Esophagus muscularis mucosa (tissue), 4 donors: ENCODE measurements around the gene HTRA2. TPM values are rescaled to one million over a fixed set of nuclear protein-coding genes. Genes with fewer than 3 reads are reported as not detected.

Source experiments
- DNase-seq: peaks from one replicate; pipeline ENCODE4 v3.0.0-alpha.2; 2017; ENCODE audit errors: extremely low spot score
- H3K27ac ChIP-seq, 4 donors: fragments of 200-600 bp; sonication (generic); replicated peaks in 1 of 4; 1 replicate in 3 of 4; 2 replicates in 1 of 4; pipeline ENCODE4 v1.5.1; 2016 to 2019; ENCODE audit warnings: mild to moderate bottlenecking in 1 of 4
- H3K27me3 ChIP-seq, 4 donors: fragments of 200-600 bp; sonication (generic); one replicate each; pipeline versions ENCODE4 v1.5.1 to v1.6.0; 2016 to 2019
- H3K36me3 ChIP-seq, 4 donors: fragments of 200-600 bp; sonication (generic); one replicate each; pipeline ENCODE4 v1.5.1; 2016 to 2019
- H3K4me1 ChIP-seq, 4 donors: fragments of 200-600 bp; sonication (generic); one replicate each; pipeline ENCODE4 v1.5.1; 2016 to 2019
- H3K4me3 ChIP-seq, 4 donors: fragments of 200-600 bp; sonication (generic); 1 replicate in 2 of 4; 2 replicates in 2 of 4; pipeline ENCODE4 v1.5.1; 2016 to 2019; ENCODE audit warnings: mild to moderate bottlenecking in 4 of 4, moderate library complexity in 1 of 4
- H3K9me3 ChIP-seq, 4 donors: fragments of 200-600 bp; sonication (generic); 1 replicate in 3 of 4; 2 replicates in 1 of 4; pipeline ENCODE4 v1.5.1; 2016 to 2019
- CTCF ChIP-seq, 3 experiments: fragments of 200-600 bp in 2 of 3; fragments of 450-650 bp in 1 of 3; sonication (generic) in 2 of 3; IDR thresholded peaks; one replicate each; pipeline ENCODE4 v1.5.1; 2017 to 2019; ENCODE audit warnings: antibody characterized with exemption in 3 of 3, mild to moderate bottlenecking in 2 of 3, moderate library complexity in 1 of 3
- EP300 ChIP-seq: sonication (generic); formaldehyde crosslinking; IDR thresholded peaks from one replicate; pipeline ENCODE4 v1.6.1; 2017; ENCODE audit warnings: antibody characterized with exemption
- POLR2A ChIP-seq: fragments of 450-650 bp; IDR thresholded peaks from one replicate; pipeline ENCODE4 v1.6.1; 2017; ENCODE audit warnings: antibody characterized with exemption, moderate library complexity, mild to moderate bottlenecking, low read depth
- POLR2AphosphoS5 ChIP-seq, 2 donors: sonication (generic); formaldehyde crosslinking; IDR thresholded peaks; one replicate each; pipeline ENCODE4 v1.6.1; 2017; ENCODE audit warnings: antibody characterized with exemption in 2 of 2
- WGBS: methylation state at CpG from one replicate; pipeline ENCODE4 v1.1.5; 2018; 5-methylcytosine and 5-hydroxymethylcytosine counted together
- intact Hi-C: fragments of 100-400 bp; cut with DNase I; formaldehyde crosslinking; loops from one replicate; pipeline ENCODE4 v1.15.1; 2023
- total RNA-seq, 4 donors: library from RNA; depleted of rRNA; stranded (reverse); fragments of >200 nt; gene quantifications; one replicate each; pipeline versions ENCODE4 v1.1.0 to v1.2.1, GENCODE V29; 2016

Gene HTRA2
- total RNA-seq, 4 donors from 2014 or later, result 29.7 to 37.9 (median 31.9) TPM

GRCh38 chr2:74572178-74572925, 42.6 kb downstream of the HTRA2 start:
- Histone ChIP-seq H3K4me3 (no peak overlapping the region), H3K4me1 (no peaks in the 10 kb centered on the region), H3K27me3 (peaks cover 0 to 5% (median 0%) of the 10 kb centered on the region in 4 donors), H3K9me3 (no peaks in the 10 kb centered on the region), H3K27ac (no peak overlapping the region), H3K36me3 (no peaks in the 10 kb centered on the region)
- intact Hi-C loops, result no loop called here
- DNase-seq, result no peak
- no peak for TF ChIP-seq CTCF (IDR thresholded peaks at IDR 0.05)
- no peak for TF ChIP-seq POLR2A
- TF ChIP-seq EP300, result no peak
- TF ChIP-seq POLR2AphosphoS5 (IDR thresholded peaks at IDR 0.05), result no peak
- WGBS, result 79% methylated on average over 3 of the region's 3 CpGs

GRCh38 chr2:74573747-74574562, 44.2 kb downstream of the HTRA2 start:
- WGBS, result 41% methylated on average over 7 of the region's 7 CpGs
- TF ChIP-seq CTCF (IDR thresholded peaks at IDR 0.05), result no peak
- no peak for TF ChIP-seq POLR2A
- TF ChIP-seq POLR2AphosphoS5 (IDR thresholded peaks at IDR 0.05), result no peak
- no peak for TF ChIP-seq EP300
- intact Hi-C loops, result no loop called here

GRCh38 chr2:74575320-74575719, 45.6 kb downstream of the HTRA2 start:
- H3K27me3 ChIP-seq, result peaks cover 0 to 5% (median 0%) of the 10 kb centered on the region in 4 donors
- H3K36me3 ChIP-seq, result no peaks in the 10 kb centered on the region
- no peaks in the 10 kb centered on the region for H3K4me1 ChIP-seq
- intact Hi-C loops, result no loop called here
- WGBS, result 83% methylated on average over 4 of the region's 4 CpGs
- no peak for TF ChIP-seq EP300
- TF ChIP-seq CTCF (IDR thresholded peaks at IDR 0.05), result no peak
- no peak for TF ChIP-seq POLR2A
- no peak for TF ChIP-seq POLR2AphosphoS5 (IDR thresholded peaks at IDR 0.05)
- no peak overlapping the region for H3K27ac ChIP-seq
- no peak for DNase-seq
- no peaks in the 10 kb centered on the region for H3K9me3 ChIP-seq
- H3K4me3 ChIP-seq, result no peak overlapping the region

More at GRCh38 chr2:74573747-74574562, 44.2 kb downstream of the HTRA2 start:
- Histone ChIP-seq H3K4me1 (no peaks in the 10 kb centered on the region), H3K4me3 (no peak overlapping the region), H3K27me3 (peaks cover 0 to 5% (median 0%) of the 10 kb centered on the region in 4 donors), H3K36me3 (no peaks in the 10 kb centered on the region), H3K27ac (peak overlapping the region in 1 of 4 donors; percentile 25), H3K9me3 (no peaks in the 10 kb centered on the region)
- DNase-seq, result no peak

GRCh38 chr2:74576211-74576862, 46.6 kb downstream of the HTRA2 start:
- peak overlapping the region in 2 of 4 donors; percentile 10 to 22 for H3K27ac ChIP-seq
- no peaks in the 10 kb centered on the region for H3K36me3 ChIP-seq
- WGBS, result 76% methylated on average over 7 of the region's 7 CpGs
- peaks cover 0 to 5% (median 2%) of the 10 kb centered on the region in 4 donors for H3K27me3 ChIP-seq
- H3K4me3 ChIP-seq, result no peak overlapping the region
- H3K9me3 ChIP-seq, result no peaks in the 10 kb centered on the region
- intact Hi-C loops, result no loop called here
- no peaks in the 10 kb centered on the region for H3K4me1 ChIP-seq
- TF ChIP-seq POLR2A (no peak), POLR2AphosphoS5 (IDR thresholded peaks at IDR 0.05) (no peak), EP300 (no peak), CTCF (IDR thresholded peaks at IDR 0.05) (no peak)
- DNase-seq, result no peak
